Measurements from ENCODE around the gene ANKHD1. TPM values are rescaled to one million over a fixed set of nuclear protein-coding genes. Genes with fewer than 3 reads are reported as not detected.

The ANKHD1 gene, protein sequence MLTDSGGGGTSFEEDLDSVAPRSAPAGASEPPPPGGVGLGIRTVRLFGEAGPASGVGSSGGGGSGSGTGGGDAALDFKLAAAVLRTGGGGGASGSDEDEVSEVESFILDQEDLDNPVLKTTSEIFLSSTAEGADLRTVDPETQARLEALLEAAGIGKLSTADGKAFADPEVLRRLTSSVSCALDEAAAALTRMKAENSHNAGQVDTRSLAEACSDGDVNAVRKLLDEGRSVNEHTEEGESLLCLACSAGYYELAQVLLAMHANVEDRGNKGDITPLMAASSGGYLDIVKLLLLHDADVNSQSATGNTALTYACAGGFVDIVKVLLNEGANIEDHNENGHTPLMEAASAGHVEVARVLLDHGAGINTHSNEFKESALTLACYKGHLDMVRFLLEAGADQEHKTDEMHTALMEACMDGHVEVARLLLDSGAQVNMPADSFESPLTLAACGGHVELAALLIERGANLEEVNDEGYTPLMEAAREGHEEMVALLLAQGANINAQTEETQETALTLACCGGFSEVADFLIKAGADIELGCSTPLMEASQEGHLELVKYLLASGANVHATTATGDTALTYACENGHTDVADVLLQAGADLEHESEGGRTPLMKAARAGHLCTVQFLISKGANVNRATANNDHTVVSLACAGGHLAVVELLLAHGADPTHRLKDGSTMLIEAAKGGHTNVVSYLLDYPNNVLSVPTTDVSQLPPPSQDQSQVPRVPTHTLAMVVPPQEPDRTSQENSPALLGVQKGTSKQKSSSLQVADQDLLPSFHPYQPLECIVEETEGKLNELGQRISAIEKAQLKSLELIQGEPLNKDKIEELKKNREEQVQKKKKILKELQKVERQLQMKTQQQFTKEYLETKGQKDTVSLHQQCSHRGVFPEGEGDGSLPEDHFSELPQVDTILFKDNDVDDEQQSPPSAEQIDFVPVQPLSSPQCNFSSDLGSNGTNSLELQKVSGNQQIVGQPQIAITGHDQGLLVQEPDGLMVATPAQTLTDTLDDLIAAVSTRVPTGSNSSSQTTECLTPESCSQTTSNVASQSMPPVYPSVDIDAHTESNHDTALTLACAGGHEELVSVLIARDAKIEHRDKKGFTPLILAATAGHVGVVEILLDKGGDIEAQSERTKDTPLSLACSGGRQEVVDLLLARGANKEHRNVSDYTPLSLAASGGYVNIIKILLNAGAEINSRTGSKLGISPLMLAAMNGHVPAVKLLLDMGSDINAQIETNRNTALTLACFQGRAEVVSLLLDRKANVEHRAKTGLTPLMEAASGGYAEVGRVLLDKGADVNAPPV (N-terminal part only)
- total RNA-seq (2014; rRNA removed; shearing (Covaris generic)), result 47.9 and 69.4 TPM in 2 replicates

DNA sequence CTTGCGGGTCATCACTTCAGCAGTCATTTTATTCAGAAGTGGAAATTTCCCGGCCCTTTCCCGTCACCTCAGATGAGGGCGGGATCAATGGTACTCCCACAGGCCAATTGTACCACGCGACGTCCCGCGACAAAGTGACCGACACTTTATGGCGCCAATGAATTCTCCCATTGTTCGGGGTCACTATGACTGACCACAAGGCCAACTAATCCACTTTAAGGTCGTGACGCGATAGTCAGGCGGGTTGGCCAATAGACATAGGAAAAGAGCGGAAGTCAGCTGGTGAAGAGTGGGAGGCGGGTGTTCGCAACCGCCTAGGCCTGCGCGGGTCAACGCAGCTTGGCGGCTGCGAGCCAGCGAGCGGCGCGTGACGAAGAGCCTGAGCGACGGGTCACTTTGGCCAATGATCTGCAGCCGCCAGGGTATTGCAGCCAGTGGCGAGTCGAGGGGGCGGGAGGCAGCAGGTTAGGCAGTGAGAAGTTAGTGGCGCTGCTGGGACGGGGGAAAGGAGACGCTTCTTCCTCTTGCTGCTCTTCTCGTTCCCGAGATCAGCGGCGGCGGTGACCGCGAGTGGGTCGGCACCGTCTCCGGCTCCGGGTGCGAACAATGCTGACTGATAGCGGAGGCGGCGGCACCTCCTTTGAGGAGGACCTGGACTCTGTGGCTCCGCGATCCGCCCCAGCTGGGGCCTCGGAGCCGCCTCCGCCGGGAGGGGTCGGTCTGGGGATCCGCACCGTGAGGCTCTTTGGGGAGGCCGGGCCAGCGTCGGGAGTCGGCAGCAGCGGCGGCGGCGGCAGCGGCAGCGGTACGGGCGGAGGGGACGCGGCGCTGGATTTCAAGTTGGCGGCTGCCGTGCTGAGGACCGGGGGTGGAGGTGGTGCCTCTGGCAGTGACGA, at the start of gene ANKHD1:
TSS of gene ANKHD1 (plus strand) at position 472 of the 896 bp plus-strand sequence. CDS start at position 607, 135 bp downstream.
- peak; percentile 100 for DNase-seq (ENCODE audit: low spot score)
- in situ Hi-C loops (cut with HindIII; ENCODE audit: low sequenced_read_pairs), result no loop called here

- in situ Hi-C loops (cut with HindIII; ENCODE audit: low sequenced_read_pairs), result no loop called here
Observed at GRCh38 chr5:140355546-140355945, 46.1 kb upstream of the ANKHD1 start.

GRCh38 chr5:140356853-140357725, 44.5 kb upstream of the ANKHD1 start:
- no peak for DNase-seq (ENCODE audit: low spot score)
- in situ Hi-C loops (cut with HindIII; ENCODE audit: low sequenced_read_pairs), result no loop called here

More at GRCh38 chr5:140355546-140355945, 46.1 kb upstream of the ANKHD1 start:
- no peak for DNase-seq (ENCODE audit: low spot score)

DNA sequence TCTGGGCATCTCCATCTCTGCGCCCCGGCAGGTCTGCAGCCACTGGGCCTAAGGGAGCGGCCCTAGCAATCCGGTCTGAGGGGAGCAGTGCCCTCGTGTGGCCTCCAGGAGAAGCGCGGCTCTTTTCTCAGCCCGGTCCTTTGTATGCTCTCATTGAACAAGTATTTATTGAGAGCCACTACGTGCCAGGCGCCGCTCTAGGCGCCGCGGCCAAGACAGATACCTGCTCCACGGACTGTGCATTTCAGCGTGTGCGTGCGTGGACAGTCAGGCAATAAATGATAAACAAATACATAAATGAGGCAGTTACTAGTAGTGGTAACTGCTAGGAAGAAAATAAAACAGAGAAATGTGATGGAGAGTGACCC, 43.9 kb upstream of the ANKHD1 start:
- DNase-seq (ENCODE audit: low spot score), result peak; percentile 94
- in situ Hi-C loops (cut with HindIII; ENCODE audit: low sequenced_read_pairs), result no loop called here

DNA sequence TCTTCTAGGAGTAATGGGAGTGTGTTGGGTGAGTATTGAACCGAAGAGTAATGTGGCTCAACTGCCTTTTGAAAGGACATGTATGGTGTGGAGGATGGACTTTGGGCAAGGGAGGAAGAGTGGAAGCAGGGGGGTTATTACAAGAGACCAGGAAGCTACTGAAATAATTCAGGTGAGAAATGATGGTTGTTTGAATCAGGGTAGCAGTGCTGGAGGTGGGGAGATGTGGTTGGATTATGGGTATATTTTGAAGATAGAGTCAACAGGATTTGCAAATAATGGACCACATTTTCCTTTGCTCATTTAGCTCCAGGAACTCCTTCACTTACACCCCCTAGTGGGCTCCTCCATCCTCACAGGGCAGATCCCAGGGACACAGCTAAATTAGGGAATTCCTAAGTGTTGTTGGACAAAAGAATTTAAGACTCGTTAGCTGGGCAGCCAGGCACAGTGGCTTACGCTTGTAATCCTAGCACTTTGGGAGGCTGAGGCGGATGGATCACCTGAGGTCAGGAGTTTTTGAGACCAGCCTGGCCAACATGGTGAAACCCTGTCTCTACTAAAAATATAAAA, 42.8 kb upstream of the ANKHD1 start:
- DNase-seq (ENCODE audit: low spot score), result peak; percentile 34
- in situ Hi-C loops (cut with HindIII; ENCODE audit: low sequenced_read_pairs), result no loop called here

DNA sequence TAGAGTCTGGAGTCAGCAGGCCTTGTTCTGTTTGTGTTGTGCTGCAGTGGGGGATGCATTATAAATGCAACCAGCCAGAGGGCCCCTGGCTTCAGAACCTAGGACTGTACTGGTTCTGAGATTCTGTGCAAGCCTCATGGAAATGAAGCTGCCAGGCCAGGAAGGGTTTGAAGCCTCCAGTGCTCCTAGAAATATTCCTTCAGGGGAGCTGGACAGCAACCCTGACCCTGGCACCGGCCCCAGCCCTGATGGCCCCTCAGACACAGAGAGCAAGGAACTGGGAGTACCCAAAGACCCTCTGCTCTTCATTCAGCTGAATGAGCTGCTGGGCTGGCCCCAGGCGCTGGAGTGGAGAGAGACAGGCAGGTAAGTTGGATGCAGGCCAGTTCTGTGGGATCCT, 41.5 kb upstream of the ANKHD1 start, which contains the start of gene SLC4A9:
TSS of gene SLC4A9 (plus strand) at position 94 of the 400 bp plus-strand sequence. CDS start at position 137, 43 bp downstream.
- in situ Hi-C loops (cut with HindIII; ENCODE audit: low sequenced_read_pairs), result no loop called here
- DNase-seq (ENCODE audit: low spot score), result no peak

DNA sequence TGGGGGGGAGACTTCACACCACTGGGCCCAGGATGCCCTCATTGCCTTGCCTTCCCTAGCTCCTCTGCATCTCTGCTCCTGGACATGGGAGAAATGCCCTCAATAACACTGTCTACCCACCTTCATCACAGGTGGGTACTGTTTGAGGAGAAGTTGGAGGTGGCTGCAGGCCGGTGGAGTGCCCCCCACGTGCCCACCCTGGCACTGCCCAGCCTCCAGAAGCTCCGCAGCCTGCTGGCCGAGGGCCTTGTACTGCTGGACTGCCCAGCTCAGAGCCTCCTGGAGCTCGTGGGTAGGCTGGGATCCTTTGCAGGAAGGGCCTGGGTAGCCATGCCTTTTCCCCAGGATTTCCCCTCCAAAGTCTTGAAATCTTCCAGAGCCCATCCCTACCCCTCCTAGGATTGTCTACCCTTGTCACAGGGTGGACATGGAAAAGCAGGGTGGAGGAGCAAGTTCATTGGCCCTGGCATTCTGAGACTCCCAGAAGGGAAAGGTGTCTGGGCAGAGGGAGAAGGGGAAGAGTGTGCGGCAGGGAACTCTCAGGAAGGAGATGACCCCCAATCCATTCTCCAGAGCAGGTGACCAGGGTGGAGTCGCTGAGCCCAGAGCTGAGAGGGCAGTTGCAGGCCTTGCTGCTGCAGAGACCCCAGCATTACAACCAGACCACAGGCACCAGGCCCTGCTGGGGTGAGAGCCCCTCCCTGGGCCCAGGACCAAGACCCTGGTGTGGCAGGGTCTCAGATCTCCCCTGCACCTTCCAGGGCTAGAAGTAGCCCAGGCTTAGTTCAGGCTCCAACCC, 40.8 kb upstream of the ANKHD1 start:
- DNase-seq (ENCODE audit: low spot score), result no peak
- in situ Hi-C loops (cut with HindIII; ENCODE audit: low sequenced_read_pairs), result no loop called here

GRCh38 chr5:140361901-140362300, 39.7 kb upstream of the ANKHD1 start:
- in situ Hi-C loops (cut with HindIII; ENCODE audit: low sequenced_read_pairs), result no loop called here
- DNase-seq (ENCODE audit: low spot score), result no peak

- in situ Hi-C loops (cut with HindIII; ENCODE audit: low sequenced_read_pairs), result no loop called here
- no peak for DNase-seq (ENCODE audit: low spot score)
Observed at GRCh38 chr5:140362311-140362710, 39.3 kb upstream of the ANKHD1 start.

DNA sequence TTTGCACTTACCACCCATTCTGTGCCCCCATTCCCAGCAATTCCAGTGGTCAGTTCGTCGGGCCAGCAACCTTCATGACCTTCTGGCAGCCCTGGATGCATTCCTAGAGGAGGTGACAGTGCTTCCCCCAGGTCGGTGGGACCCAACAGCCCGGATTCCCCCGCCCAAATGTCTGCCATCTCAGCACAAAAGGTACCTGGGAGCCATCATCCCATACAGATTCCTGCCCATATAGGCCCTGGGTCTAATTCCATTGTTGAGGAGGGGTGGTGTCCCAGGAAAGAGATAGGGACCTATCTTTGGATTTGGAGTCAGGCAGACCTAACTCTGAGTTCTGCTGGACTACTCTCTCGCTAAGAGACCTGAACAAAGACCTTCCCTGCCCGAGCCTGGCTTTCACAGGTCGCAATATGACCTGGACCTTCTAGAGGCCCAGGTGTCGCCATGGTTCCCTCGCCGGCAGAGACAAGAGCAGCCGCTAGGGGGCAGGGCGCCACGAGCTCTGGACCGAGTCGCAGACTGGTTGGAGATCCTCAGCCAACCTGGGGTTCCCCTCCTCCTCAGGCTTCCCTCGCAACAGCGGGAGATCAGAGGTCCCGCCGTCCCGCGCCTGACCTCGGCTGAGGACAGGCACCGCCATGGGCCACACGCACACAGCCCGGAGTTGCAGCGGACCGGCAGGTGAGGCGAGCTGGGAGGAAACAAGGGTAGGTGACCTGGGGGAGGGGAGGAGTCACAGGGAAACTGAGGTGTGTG, 38.6 kb upstream of the ANKHD1 start:
- peak; percentile 77 for DNase-seq (ENCODE audit: low spot score)
- in situ Hi-C loops (cut with HindIII; ENCODE audit: low sequenced_read_pairs), result no loop called here

- DNase-seq (ENCODE audit: low spot score), result no peak
- in situ Hi-C loops (cut with HindIII; ENCODE audit: low sequenced_read_pairs), result no loop called here
Observed at GRCh38 chr5:140363631-140364471, 37.8 kb upstream of the ANKHD1 start.

DNA sequence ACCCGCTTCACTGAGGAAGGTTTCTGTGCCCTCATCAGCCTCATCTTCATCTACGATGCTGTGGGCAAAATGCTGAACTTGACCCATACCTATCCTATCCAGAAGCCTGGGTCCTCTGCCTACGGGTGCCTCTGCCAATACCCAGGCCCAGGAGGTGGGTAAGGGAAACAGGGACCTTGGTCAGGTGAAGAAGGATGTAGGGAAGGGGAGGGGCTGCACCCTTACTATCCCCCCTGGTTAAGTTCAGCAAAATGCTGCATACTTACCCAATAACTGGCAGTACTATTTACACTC, 37.2 kb upstream of the ANKHD1 start:
- no peak for DNase-seq (ENCODE audit: low spot score)
- in situ Hi-C loops (cut with HindIII; ENCODE audit: low sequenced_read_pairs), result no loop called here

- in situ Hi-C loops (cut with HindIII; ENCODE audit: low sequenced_read_pairs), result no loop called here
Observed at GRCh38 chr5:140365282-140365681, 36.4 kb upstream of the ANKHD1 start.

GRCh38 chr5:140365941-140366340, 35.7 kb upstream of the ANKHD1 start:
- in situ Hi-C loops (cut with HindIII; ENCODE audit: low sequenced_read_pairs), result no loop called here
- no peak for DNase-seq (ENCODE audit: low spot score)

More at GRCh38 chr5:140365282-140365681, 36.4 kb upstream of the ANKHD1 start:
- DNase-seq (ENCODE audit: low spot score), result no peak

Data from G401 (cell line).